Activated CD8-positive, alpha-beta T cell treated with anti-CD3 and anti-CD28 coated beads, Interleukin-2, amount 10 ng/mL, durations not matched to agents 7 days and 5 days (primary cell): ENCODE data around the gene PPP2R5C. TPM values are rescaled to one million over a fixed set of nuclear protein-coding genes. Genes with fewer than 3 reads are reported as not detected.
A peak's percentile ranks its signal among the peaks of the same experiment; 100 is the strongest.

Experiments
- ATAC-seq: fragments of 150-1000 bp; cut with Tn5 transposase; one replicate; pipeline ENCODE4 v1.10.0; 2021; ENCODE audit warnings: moderate library complexity
- CTCF ChIA-PET: fragments of 350-600 bp; sonication (Branson Sonifier 250); formaldehyde crosslinking; loops from one replicate; lab custom pipeline; 2021; ENCODE audit warnings: antibody characterized with exemption; lab: Charles Lee
- POLR2A ChIA-PET: fragments of 350-600 bp; sonication (Branson Sonifier 250); formaldehyde crosslinking; loops from one replicate; lab custom pipeline; 2021; ENCODE audit warnings: antibody characterized with exemption; lab: Charles Lee
- DNase-seq: peaks from one replicate; pipeline ENCODE4 v3.0.0-alpha.2; 2020
- H3K27ac Mint-ChIP-seq: one replicate; pipeline ENCODE4 v1.8.0; 2021; ENCODE audit warnings: mild to moderate bottlenecking, mixed read lengths
- H3K27me3 Mint-ChIP-seq: one replicate; pipeline ENCODE4 v1.8.0; 2021; ENCODE audit warnings: low read depth, mixed read lengths
- H3K36me3 Mint-ChIP-seq: one replicate; pipeline ENCODE4 v1.8.0; 2021; ENCODE audit warnings: low read depth, mixed read lengths
- H3K4me1 Mint-ChIP-seq: one replicate; pipeline ENCODE4 v1.8.0; 2021; ENCODE audit warnings: low read depth, mixed read lengths
- H3K4me3 Mint-ChIP-seq: one replicate; pipeline ENCODE4 v1.8.0; 2021; ENCODE audit warnings: mild to moderate bottlenecking, mixed read lengths
- H3K9me3 Mint-ChIP-seq: one replicate; pipeline ENCODE4 v1.8.0; 2022; ENCODE audit warnings: mixed read lengths; ENCODE audit not compliant: insufficient read depth
- total RNA-seq, 2 experiments: library from RNA; stranded (reverse); gene quantifications; one replicate each; pipeline ENCODE4 v1.2.3, GENCODE V29; 2021

The PPP2R5C gene
- total RNA-seq, 2 experiments from 2014 or later, result 218 to 223 TPM

DNA sequence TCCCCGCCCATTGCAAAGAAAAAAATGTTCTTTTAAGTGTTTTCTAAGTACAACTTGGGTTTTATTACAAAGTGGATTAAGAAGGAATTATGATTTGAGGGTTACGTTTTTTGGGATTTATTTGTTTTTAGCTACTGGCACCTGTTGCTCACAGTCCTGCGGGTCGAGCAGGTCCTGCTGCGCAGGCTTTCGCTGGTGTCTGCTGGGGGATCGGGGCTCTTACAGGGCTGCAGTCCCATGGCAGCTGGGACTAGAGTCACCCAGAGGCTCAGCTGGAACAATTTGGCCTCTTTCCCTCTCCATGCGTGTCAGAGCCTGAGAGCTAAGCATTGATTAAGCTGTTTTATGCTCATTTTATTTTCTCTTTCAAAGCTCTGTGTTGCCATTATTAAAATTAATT lies 147.3 kb downstream of the PPP2R5C start:
- CTCF ChIA-PET, result interaction anchor here (1.1 to 1.6 kb wide), 3 partner anchors 8 to 202 kb away, joined by 3 to 7 read pairs (median 5); no protein-coding TSS in a partner anchor
- no peak overlapping the region for H3K27ac Mint-ChIP-seq
- ATAC-seq, result no peak

DNA sequence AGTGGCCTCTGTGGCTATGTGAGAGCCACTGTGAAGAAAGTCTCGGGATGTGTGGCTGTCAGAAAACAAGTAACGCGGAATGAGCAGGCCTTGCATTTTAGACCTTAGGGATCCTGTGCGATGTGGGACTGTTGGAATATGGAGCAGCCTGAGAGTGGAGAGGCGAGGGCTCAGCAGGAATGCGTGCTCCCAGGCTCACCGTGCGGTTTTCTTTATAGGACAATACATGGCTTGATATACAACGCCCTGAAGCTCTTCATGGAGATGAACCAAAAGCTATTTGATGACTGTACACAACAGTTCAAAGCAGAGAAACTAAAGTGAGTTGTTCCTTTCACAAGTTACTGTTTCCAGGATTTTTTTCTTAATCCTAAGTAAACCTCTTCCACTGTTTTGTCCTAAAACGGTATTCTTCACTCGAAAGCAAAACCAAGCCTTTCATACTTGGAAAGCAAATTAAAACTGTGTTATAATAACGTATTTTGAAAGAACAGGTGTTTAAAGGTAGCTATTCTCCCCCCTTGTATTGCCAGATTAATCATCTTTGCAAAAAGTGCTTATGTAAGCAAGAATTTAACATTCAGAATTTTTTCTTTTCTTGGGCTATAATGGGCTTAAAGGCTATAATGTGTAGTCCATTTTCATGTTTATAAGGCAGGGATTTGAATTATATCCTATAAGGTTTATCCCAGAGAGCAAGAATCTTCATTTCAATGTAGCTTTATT lies 148.0 kb downstream of the PPP2R5C start:
- H3K4me3 Mint-ChIP-seq, result no peak overlapping the region
- CTCF ChIA-PET, result interaction anchor here (1.1 to 1.6 kb wide), 3 partner anchors 9 to 202 kb away, joined by 3 to 7 read pairs (median 5); no protein-coding TSS in a partner anchor

More for the DNA sequence above, 147.3 kb downstream of the PPP2R5C start:
- Mint-ChIP-seq H3K9me3 (no peaks in the 10 kb centered on the region), H3K4me3 (no peak overlapping the region), H3K4me1 (no peaks in the 10 kb centered on the region), H3K36me3 (peaks cover 56% of the 10 kb centered on the region), H3K27me3 (no peaks in the 10 kb centered on the region)
- DNase-seq, result no peak
- POLR2A ChIA-PET, result no interaction called here

DNA sequence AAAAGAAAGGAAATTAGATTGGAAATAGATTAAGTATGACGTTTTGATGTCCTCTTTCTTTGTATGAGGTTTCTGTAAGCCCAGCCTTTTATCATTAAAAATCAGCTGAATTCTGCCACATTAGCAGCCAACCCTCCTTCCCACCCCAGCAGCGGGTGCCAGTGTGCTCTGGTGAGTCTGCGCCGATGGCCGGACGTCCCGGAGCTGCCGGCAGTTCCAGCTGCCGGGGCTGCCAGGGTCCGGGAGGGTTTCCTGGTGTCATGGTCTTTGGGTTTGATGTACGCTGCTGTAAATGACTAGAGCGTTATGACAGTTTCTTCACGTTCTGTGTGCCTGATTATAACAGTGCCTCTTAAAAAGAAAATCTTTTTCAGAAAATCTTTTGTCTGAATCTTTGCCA lies 151.3 kb downstream of the PPP2R5C start:
- POLR2A ChIA-PET, result no interaction called here
- H3K4me3 Mint-ChIP-seq, result no peak overlapping the region

More for the DNA sequence above, 148.0 kb downstream of the PPP2R5C start:
- no peak for DNase-seq
- Mint-ChIP-seq H3K4me1 (no peaks in the 10 kb centered on the region), H3K9me3 (no peaks in the 10 kb centered on the region), H3K36me3 (peaks cover 60% of the 10 kb centered on the region), H3K27ac (peak overlapping the region; percentile 49), H3K27me3 (no peaks in the 10 kb centered on the region)
- POLR2A ChIA-PET, result no interaction called here
- ATAC-seq, result no peak

DNA sequence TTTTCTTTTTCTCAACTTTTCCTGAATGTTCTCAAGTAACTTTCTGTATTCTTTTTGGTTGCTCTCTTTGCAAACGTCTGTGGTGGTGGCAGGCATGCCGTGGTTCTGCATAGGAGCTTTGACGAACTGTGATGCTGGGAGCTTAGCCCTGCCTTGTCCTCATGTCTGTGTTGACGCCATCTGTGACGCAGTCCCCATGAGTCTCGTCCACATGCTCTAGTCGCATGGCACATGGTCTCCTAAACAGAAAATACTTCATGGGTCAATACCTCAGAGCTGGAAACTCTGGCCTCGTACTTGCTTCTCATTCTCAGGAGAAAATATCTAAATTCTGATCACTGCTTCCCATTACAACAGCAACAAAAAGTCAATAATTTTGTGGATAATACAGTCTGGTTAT lies 152.6 kb downstream of the PPP2R5C start:
- CTCF ChIA-PET, result interaction anchor here (1.2 kb wide), 1 partner anchor 143 kb away, joined by 3 read pairs; no protein-coding TSS in a partner anchor
- no peak for DNase-seq
- no peak overlapping the region for H3K27ac Mint-ChIP-seq
- no peaks in the 10 kb centered on the region for H3K9me3 Mint-ChIP-seq
- H3K4me1 Mint-ChIP-seq, result no peaks in the 10 kb centered on the region
- H3K4me3 Mint-ChIP-seq, result no peak overlapping the region
- no peak for ATAC-seq
- POLR2A ChIA-PET, result interaction anchor here (0.7 kb wide), 1 partner anchor 150 kb away, joined by 3 read pairs; no protein-coding TSS in a partner anchor
- H3K36me3 Mint-ChIP-seq, result peaks cover 39% of the 10 kb centered on the region
- no peaks in the 10 kb centered on the region for H3K27me3 Mint-ChIP-seq

More for the DNA sequence above, 151.3 kb downstream of the PPP2R5C start:
- no peaks in the 10 kb centered on the region for H3K9me3 Mint-ChIP-seq
- H3K36me3 Mint-ChIP-seq, result peaks cover 48% of the 10 kb centered on the region
- ATAC-seq (no peak), DNase-seq (no peak)
- H3K27ac Mint-ChIP-seq, result no peak overlapping the region
- H3K4me1 Mint-ChIP-seq, result no peaks in the 10 kb centered on the region
- H3K27me3 Mint-ChIP-seq, result no peaks in the 10 kb centered on the region
- CTCF ChIA-PET, result interaction anchor here (1.2 kb wide), 1 partner anchor 142 kb away, joined by 3 read pairs; no protein-coding TSS in a partner anchor

DNA sequence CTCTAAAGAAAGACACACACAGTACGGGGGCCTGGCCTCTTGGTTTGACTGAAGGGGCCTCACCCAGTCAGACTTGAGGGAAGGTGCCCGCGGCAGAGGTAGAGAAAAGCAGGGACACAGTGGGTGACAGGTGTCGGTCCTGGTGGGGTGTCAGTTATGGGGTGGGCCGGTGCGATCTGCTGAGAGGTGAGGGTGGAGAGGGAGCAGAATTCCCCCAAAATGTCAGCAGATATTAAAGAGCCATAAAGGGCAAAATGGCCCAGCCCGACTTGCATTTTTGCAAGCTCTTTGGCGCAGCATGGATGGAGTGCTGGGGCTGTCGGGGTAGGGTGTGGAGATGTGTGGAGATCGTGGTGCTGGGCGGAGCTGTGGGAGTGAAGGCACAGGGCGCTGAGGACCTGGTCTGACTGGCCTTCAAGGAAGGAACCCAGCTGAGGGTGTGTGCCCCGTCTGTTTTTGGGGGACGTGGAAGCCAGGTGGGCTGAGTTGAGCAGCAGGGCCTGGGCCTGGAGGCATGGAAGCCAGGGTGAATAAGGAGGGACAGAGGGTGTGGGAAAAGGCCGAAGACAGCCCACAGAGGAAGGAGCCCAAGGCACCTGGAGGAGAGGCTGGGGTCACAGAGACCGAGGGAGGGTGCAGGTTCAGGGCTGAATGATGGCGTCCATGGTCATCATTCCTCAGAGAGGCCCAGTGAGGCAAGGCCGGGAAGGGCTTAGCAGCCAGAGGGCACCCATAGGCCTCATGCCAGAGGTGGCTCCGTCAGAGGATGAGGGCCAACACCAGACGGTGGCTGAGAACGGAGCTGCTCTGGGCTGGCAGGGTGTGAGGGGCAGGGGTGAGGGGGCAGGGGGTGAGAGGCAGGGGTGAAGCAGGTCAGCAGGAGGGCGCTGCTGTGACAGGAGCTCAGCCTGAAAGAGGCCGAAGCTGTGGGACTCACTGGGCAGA lies 154.6 kb downstream of the PPP2R5C start:
- ChIA-PET CTCF (no interaction called here), POLR2A (no interaction called here)
- Mint-ChIP-seq H3K4me1 (no peaks in the 10 kb centered on the region), H3K9me3 (no peaks in the 10 kb centered on the region), H3K27ac (peak overlapping the region; percentile 68), H3K4me3 (no peak overlapping the region), H3K36me3 (peaks cover 34% of the 10 kb centered on the region), H3K27me3 (no peaks in the 10 kb centered on the region)
- peak; percentile 9 for ATAC-seq
- DNase-seq, result no peak

DNA sequence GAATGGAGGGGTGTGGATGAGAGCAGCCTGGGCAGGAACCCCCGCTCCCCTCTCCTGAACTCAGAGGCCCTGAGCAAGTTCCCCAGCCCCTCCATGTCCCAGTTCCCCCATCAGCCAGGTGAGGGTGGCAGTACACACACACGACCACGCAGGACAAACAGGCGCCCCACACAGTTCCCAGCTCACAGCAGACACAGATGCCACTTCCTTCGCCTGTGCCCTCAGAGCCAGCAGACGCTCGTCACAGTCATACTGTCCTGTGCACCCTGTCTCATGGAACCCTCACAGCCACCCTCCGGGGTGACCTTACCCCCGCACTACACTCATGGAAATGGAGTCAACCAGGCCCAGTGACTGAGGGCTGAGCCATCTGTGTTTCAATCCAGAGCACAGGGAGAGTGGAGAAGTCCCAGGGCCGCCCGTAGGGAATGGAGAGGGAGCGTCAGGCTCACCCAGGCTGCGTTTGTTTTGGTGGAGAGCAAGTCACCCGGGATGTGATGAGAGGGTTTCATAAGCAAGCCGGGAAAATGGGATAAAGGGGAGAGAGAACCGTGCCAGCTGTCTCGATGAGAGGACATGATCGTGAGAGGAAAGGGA lies 155.4 kb downstream of the PPP2R5C start:
- peak; percentile 43 for ATAC-seq
- Mint-ChIP-seq H3K4me1 (no peaks in the 10 kb centered on the region), H3K4me3 (no peak overlapping the region), H3K9me3 (no peaks in the 10 kb centered on the region), H3K27me3 (no peaks in the 10 kb centered on the region), H3K36me3 (peaks cover 36% of the 10 kb centered on the region), H3K27ac (peak overlapping the region; percentile 27)
- POLR2A ChIA-PET, result no interaction called here
- CTCF ChIA-PET, result no interaction called here
- no peak for DNase-seq

DNA sequence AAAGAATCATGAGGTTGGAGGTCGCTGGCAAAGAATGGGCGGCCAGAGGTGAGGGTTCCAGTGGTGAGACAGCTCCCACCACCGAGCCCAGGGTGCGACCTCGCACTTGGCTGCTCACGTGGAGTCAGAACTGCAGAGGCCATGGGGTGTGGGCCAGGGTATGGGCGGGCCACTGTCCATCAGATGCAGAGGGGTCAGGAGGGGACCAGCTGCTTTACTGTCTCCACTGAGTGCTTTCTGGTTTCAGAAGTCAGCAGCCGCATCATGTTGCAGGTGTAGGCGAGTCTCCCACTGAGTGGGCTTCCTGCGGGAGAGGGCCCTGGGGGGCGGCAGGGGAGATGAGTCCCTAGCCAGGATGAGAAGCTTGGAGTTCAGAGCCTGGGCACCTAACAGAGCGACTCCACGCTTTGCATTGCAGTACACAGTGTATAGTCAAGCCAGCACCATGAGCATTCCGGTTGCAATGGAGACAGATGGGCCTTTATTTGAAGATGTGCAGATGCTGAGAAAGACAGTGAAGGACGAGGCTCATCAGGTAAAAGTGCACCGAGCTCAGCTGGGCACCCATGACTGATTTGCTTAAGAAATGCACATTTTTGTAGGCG lies 156.0 kb downstream of the PPP2R5C start:
- ATAC-seq, result peak; percentile 21
- no peaks in the 10 kb centered on the region for H3K4me1 Mint-ChIP-seq
- ChIA-PET POLR2A (no interaction called here), CTCF (no interaction called here)
- H3K4me3 Mint-ChIP-seq, result no peak overlapping the region
- DNase-seq, result no peak
- peaks cover 33% of the 10 kb centered on the region for H3K36me3 Mint-ChIP-seq
- H3K27me3 Mint-ChIP-seq, result no peaks in the 10 kb centered on the region
- peak overlapping the region; percentile 27 for H3K27ac Mint-ChIP-seq
- H3K9me3 Mint-ChIP-seq, result no peaks in the 10 kb centered on the region

DNA sequence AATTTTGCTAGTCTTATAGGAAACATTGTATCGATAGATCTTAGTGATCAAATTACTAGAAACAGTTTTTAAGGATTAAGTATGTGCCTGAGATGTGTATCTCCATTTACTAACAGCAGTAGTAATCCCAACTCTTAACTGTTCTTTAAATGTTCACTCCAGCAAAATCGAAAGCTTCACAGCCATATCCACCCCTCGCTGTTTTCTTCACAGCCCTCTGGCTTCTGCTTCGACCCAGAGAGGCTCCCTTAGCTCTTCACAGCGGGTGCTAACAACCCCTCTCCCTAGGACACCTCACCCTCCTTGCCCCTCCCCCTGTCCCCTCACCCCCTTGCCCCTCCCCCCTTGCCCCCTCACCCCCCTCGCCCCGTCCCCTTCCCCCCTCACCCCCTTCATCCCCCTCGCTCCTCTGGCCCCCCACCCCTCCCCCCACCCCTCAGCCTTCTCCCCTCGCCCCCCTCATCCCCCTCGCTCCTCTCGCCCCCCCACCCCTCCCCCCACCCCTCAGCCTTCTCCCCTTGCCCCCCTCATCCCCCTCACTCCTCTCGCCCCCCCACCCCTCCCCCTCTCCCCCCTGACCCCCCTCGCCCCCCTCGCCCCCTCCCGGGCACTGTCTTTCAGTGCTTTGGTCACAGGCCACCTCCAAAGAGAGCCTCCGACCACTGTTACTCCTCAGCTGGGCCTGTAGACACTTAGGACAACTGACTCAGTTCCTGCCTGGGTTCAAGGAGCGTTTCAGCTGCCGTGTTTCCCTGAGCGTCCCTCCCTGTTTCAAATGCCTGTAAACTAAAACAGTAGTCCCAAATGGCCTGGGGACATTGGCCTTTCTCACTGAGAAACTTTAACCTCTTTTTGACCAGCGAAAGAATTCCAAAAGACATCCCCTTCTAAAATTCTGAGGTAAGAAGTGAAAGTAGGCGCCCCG lies 156.8 kb downstream of the PPP2R5C start:
- ChIA-PET POLR2A (no interaction called here), CTCF (no interaction called here)
- no peaks in the 10 kb centered on the region for H3K4me1 Mint-ChIP-seq
- H3K27ac Mint-ChIP-seq, result no peak overlapping the region
- H3K27me3 Mint-ChIP-seq, result no peaks in the 10 kb centered on the region
- peaks cover 36% of the 10 kb centered on the region for H3K36me3 Mint-ChIP-seq
- ATAC-seq (no peak), DNase-seq (no peak)
- no peaks in the 10 kb centered on the region for H3K9me3 Mint-ChIP-seq
- no peak overlapping the region for H3K4me3 Mint-ChIP-seq

DNA sequence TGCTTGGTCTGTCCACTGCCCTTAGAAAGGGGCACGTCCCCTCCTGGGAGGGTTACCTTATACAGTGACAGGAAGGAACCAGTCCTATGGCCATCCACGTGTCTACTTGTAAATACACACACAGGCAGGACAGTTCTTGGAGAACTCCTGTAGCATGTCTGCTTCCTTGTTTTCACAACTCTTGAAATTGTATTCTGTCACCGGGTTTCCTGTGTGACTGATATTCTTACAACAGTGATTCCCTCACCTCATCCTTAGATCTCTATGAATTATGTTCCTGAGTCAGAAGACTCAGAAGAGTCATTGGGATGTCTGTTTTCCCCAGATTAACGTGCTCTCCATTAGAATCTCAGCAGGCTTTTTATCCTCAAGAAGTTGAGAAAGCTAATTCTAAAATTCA lies 158.8 kb downstream of the PPP2R5C start:
- Mint-ChIP-seq H3K4me3 (no peak overlapping the region), H3K27me3 (no peaks in the 10 kb centered on the region), H3K4me1 (no peaks in the 10 kb centered on the region), H3K9me3 (no peaks in the 10 kb centered on the region), H3K27ac (no peak overlapping the region), H3K36me3 (peaks cover 33% of the 10 kb centered on the region)
- DNase-seq, result no peak
- POLR2A ChIA-PET, result no interaction called here
- CTCF ChIA-PET, result interaction anchor here (1.1 kb wide), 1 partner anchor 213 kb away, joined by 4 read pairs; no protein-coding TSS in a partner anchor
- ATAC-seq, result no peak

DNA sequence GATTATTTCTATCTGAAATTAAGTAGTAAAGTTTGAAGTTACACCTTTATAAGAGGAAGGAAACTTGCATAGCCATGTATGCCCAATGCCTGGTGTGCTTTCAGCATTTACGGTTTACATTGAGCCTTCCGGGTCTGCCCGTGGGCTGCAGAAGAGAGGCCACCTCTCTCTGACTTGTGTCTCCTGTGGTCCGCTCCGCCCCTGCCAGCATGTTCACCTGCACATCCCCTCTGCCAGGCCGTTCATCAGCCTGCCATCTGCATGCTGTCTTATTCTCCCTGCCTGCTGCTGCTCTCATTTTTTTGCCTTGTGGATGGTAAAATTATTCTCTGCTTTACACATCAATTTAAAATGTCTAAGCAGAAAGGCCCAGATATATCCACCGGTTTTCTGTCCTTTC lies 161.4 kb downstream of the PPP2R5C start:
- Mint-ChIP-seq H3K27me3 (no peaks in the 10 kb centered on the region), H3K27ac (no peak overlapping the region), H3K4me1 (no peaks in the 10 kb centered on the region), H3K4me3 (no peak overlapping the region), H3K9me3 (no peaks in the 10 kb centered on the region), H3K36me3 (peaks cover 27% of the 10 kb centered on the region)
- ATAC-seq (no peak), DNase-seq (no peak)
- CTCF ChIA-PET, result interaction anchor here (1.0 kb wide), 1 partner anchor 11 kb away, joined by 3 read pairs; no protein-coding TSS in a partner anchor
- POLR2A ChIA-PET, result no interaction called here
